ENCODE data around the gene ATF6. TPM values are rescaled to one million over a fixed set of nuclear protein-coding genes. Genes with fewer than 3 reads are reported as not detected.

ATF6 gene
- total RNA-seq, 1 donor from 2014 or later = 25.3 TPM

- DNase-seq (ENCODE audit: low read depth) (no peak), FAIRE-seq (peak; percentile 66)
- Histone ChIP-seq H3K36me3 (ENCODE audit: control insufficient read depth, insufficient read depth, low read length) (no peaks in the 10 kb centered on the region), H3K27me3 (ENCODE audit: control insufficient read depth, insufficient read depth, low read length) (peaks cover 1% of the 10 kb centered on the region), H3K4me3 (ENCODE audit: low read depth, low read length) (no peak overlapping the region)
- no peak for TF ChIP-seq CTCF (IDR thresholded peaks at IDR 0.05; ENCODE audit: insufficient read depth, low read length, severe bottlenecking)
These were observed 245.4 kb downstream of the ATF6 start for GRCh38 chr1:162011337-162012012.

- TF ChIP-seq CTCF (IDR thresholded peaks at IDR 0.05; ENCODE audit: insufficient read depth, low read length, severe bottlenecking) = no peak
- Histone ChIP-seq H3K36me3 (ENCODE audit: control insufficient read depth, insufficient read depth, low read length) (no peaks in the 10 kb centered on the region), H3K27me3 (ENCODE audit: control insufficient read depth, insufficient read depth, low read length) (peaks cover 1% of the 10 kb centered on the region), H3K4me3 (ENCODE audit: low read depth, low read length) (no peak overlapping the region)
- DNase-seq (ENCODE audit: low read depth) = no peak
- no peak for FAIRE-seq
These were observed 247.2 kb downstream of the ATF6 start for GRCh38 chr1:162013289-162013688.

Other genes starting within 250 kb of the ATF6 start
- gene HSPA6, start 241.8 kb upstream of the ATF6 start, total RNA-seq = 1.6 and 1.7 TPM in 2 replicates
- not detected in 2 replicates for gene FCGR3A, start 216.5 kb upstream of the ATF6 start, total RNA-seq
- gene FCGR3B, start 135.1 kb upstream of the ATF6 start, total RNA-seq = not detected in 2 replicates
- under 0.01 TPM in 1 of 2 replicates, not detected in the other for gene FCGR2B, start 103.2 kb upstream of the ATF6 start, total RNA-seq
- under 0.01 and 0.26 TPM in 2 replicates for gene FCRLA, start 59.1 kb upstream of the ATF6 start, total RNA-seq
- 0.26 and 1.0 TPM in 2 replicates for gene FCRLB, start 44.8 kb upstream of the ATF6 start, total RNA-seq
- gene DUSP12, start 16.5 kb upstream of the ATF6 start, total RNA-seq = 45.6 and 61.9 TPM in 2 replicates